Measurements from ENCODE around the gene CNOT1.

DNA sequence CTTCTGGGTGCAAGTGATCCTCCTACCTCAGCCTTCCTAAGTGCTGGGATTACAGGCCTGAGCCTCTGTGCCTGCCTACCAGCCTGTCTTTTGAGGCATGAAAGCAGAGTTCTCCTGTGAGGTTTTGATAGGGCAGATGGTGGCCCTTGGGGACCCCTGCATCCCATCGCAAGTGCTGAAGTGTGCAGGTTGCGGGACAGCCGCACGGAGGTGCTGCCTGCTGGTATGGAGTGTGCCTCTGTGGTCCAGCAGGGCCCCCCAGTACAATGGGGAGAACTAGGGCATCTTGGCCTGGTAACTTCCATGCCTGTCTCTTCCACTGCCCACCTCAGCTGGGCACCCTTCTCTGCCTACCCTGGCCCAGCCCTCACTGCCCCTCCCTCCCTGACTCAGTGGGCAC, 139.6 kb downstream of the CNOT1 start:
- TF ChIP-seq POLR2A (IDR thresholded peaks at IDR 0.05; ENCODE audit: low read depth, low read length) (no peak), POLR2AphosphoS5 (IDR thresholded peaks at IDR 0.05; ENCODE audit: low read depth, low read length) (no peak), TAF1 (IDR thresholded peaks at IDR 0.05; ENCODE audit: borderline replicate concordance, low read depth, low read length) (no peak)

Data from GM12892 (cell line).